Progenitor cell of endocrine pancreas (in vitro differentiated cells): ENCODE measurements around the gene PHLDA2. TPM values are rescaled to one million over a fixed set of nuclear protein-coding genes. Genes with fewer than 3 reads are reported as not detected.

Source experiments
- DNase-seq: peaks from one replicate; pipeline ENCODE4 v3.0.0; 2021; ENCODE audit warnings: low spot score; ENCODE audit not compliant: unreplicated experiment
- H3K27ac Mint-ChIP-seq: 2 replicates; pipeline ENCODE4 v1.8.0; 2021; ENCODE audit warnings: mild to moderate bottlenecking, moderate library complexity, mixed read lengths
- H3K27me3 Mint-ChIP-seq: 2 replicates; pipeline ENCODE4 v1.8.0; 2021; ENCODE audit warnings: mixed read lengths
- H3K36me3 Mint-ChIP-seq: 2 replicates; pipeline ENCODE4 v1.8.0; 2022; ENCODE audit warnings: mixed read lengths; ENCODE audit not compliant: insufficient read depth
- H3K4me1 Mint-ChIP-seq: 2 replicates; pipeline ENCODE4 v1.8.0; 2021; ENCODE audit warnings: low read depth, mixed read lengths
- H3K4me3 Mint-ChIP-seq: 2 replicates; pipeline ENCODE4 v1.8.0; 2021; ENCODE audit warnings: low read depth, mild to moderate bottlenecking, moderate library complexity, mixed read lengths
- H3K9me3 Mint-ChIP-seq: 2 replicates; pipeline ENCODE4 v1.8.0; 2021; ENCODE audit warnings: low read depth, mixed read lengths
- CTCF ChIP-seq: fragments of 200-600 bp; sonication (generic); IDR thresholded peaks from one replicate; pipeline ENCODE4 v1.5.0; 2021; ENCODE audit warnings: antibody characterized with exemption, mild to moderate bottlenecking; ENCODE audit not compliant: unreplicated experiment
- total RNA-seq: library from RNA; stranded (reverse); gene quantifications from 2 replicates; pipeline ENCODE4 v1.2.1, GENCODE V29; 2021

PHLDA2 gene
- total RNA-seq, 1 donor from 2014 or later = 1.2 TPM

- H3K4me3 Mint-ChIP-seq = no peak overlapping the region
- no peak for DNase-seq
- no peaks in the 10 kb centered on the region for H3K4me1 Mint-ChIP-seq
- no peaks in the 10 kb centered on the region for H3K9me3 Mint-ChIP-seq
- peaks cover 46% of the 10 kb centered on the region for H3K36me3 Mint-ChIP-seq
- no peaks in the 10 kb centered on the region for H3K27me3 Mint-ChIP-seq
- no peak for TF ChIP-seq CTCF
- no peak overlapping the region for H3K27ac Mint-ChIP-seq
These were observed 39.2 kb upstream of the PHLDA2 start for GRCh38 chr11:2968341-2968900.

GRCh38 chr11:2964782-2965181 is 35.6 kb upstream of the PHLDA2 start:
- Mint-ChIP-seq H3K27ac (no peak overlapping the region), H3K4me3 (no peak overlapping the region), H3K9me3 (no peaks in the 10 kb centered on the region), H3K36me3 (peaks cover 46% of the 10 kb centered on the region), H3K4me1 (no peaks in the 10 kb centered on the region), H3K27me3 (no peaks in the 10 kb centered on the region)
- no peak for DNase-seq
- no peak for TF ChIP-seq CTCF

- no peak for TF ChIP-seq CTCF
- H3K27ac Mint-ChIP-seq = no peak overlapping the region
- H3K9me3 Mint-ChIP-seq = no peaks in the 10 kb centered on the region
- H3K36me3 Mint-ChIP-seq = peaks cover 42% of the 10 kb centered on the region
- no peak for DNase-seq
- H3K27me3 Mint-ChIP-seq = no peaks in the 10 kb centered on the region
- no peak overlapping the region for H3K4me3 Mint-ChIP-seq
- no peaks in the 10 kb centered on the region for H3K4me1 Mint-ChIP-seq
These were observed 34.5 kb upstream of the PHLDA2 start for GRCh38 chr11:2963761-2964160.

GRCh38 chr11:2963112-2963754 is 34.0 kb upstream of the PHLDA2 start:
- DNase-seq = no peak
- Mint-ChIP-seq H3K4me3 (no peak overlapping the region), H3K36me3 (peaks cover 41% of the 10 kb centered on the region), H3K27me3 (no peaks in the 10 kb centered on the region), H3K9me3 (no peaks in the 10 kb centered on the region), H3K4me1 (no peaks in the 10 kb centered on the region), H3K27ac (no peak overlapping the region)
- no peak for TF ChIP-seq CTCF

GRCh38 chr11:2961080-2961479 is 31.9 kb upstream of the PHLDA2 start:
- Mint-ChIP-seq H3K27ac (no peak overlapping the region), H3K36me3 (peaks cover 38% of the 10 kb centered on the region), H3K27me3 (no peaks in the 10 kb centered on the region), H3K9me3 (no peaks in the 10 kb centered on the region), H3K4me3 (no peak overlapping the region), H3K4me1 (peaks cover 8% of the 10 kb centered on the region)
- no peak for DNase-seq
- no peak for TF ChIP-seq CTCF
